Thymus (tissue), 11 donors: ENCODE results near the gene REST. TPM values are rescaled to one million over a fixed set of nuclear protein-coding genes. Genes with fewer than 3 reads are reported as not detected.

Experiments
- DNase-seq, 9 donors: peaks; one replicate each; pipeline ENCODE4 v3.0.0-alpha.2; 2013; ENCODE audit warnings: low spot score in 9 of 9, low read depth in 6 of 9, missing footprints in 1 of 9
- H3K27ac ChIP-seq, 2 donors: one replicate each; pipeline ENCODE4 v1.5.1; 2013; ENCODE audit warnings: control low read depth in 1 of 2, low read depth in 1 of 2, low read length in 1 of 2, mild to moderate bottlenecking in 1 of 2, moderate library complexity in 1 of 2
- H3K27me3 ChIP-seq, 2 donors: one replicate each; pipeline ENCODE4 v1.5.1; 2013; ENCODE audit warnings: low read length in 1 of 2; ENCODE audit not compliant: control insufficient read depth in 2 of 2, insufficient read depth in 1 of 2
- H3K36me3 ChIP-seq, 2 donors: one replicate each; pipeline ENCODE4 v1.5.1; 2013; ENCODE audit warnings: low read length in 1 of 2, mild to moderate bottlenecking in 1 of 2, moderate library complexity in 1 of 2; ENCODE audit not compliant: control insufficient read depth in 2 of 2, insufficient read depth in 2 of 2
- H3K4me1 ChIP-seq, 2 donors: one replicate each; pipeline ENCODE4 v1.5.1; 2013; ENCODE audit warnings: low read length in 2 of 2; ENCODE audit not compliant: control insufficient read depth in 2 of 2, insufficient read depth in 2 of 2
- H3K4me3 ChIP-seq, 2 donors: one replicate each; pipeline ENCODE4 v1.5.1; 2013; ENCODE audit warnings: low read length in 2 of 2, control low read depth in 1 of 2, mild to moderate bottlenecking in 1 of 2
- H3K9me3 ChIP-seq, 2 donors: one replicate each; pipeline ENCODE4 v1.5.1; 2013; ENCODE audit warnings: low read length in 1 of 2, mild to moderate bottlenecking in 1 of 2; ENCODE audit not compliant: control insufficient read depth in 2 of 2, insufficient read depth in 1 of 2
- WGBS: extraction: QIAGEN DNeasy Blood & Tissue Kit; methylation state at CpG from one replicate; pipeline ENCODE4 v1.1.7; 2013; 5-methylcytosine and 5-hydroxymethylcytosine counted together
- polyA plus RNA-seq: library from polyadenylated mRNA; stranded (reverse); fragments of 200-250 nt; gene quantifications from one replicate; pipeline ENCODE4 v1.2.3, GENCODE V29; 2013
- total RNA-seq: library from RNA; stranded (reverse); fragments of 120-200 nt; gene quantifications from one replicate; pipeline ENCODE4 v1.2.4, GENCODE V29; 2013
- donor health status: healthy.

REST gene
- total and polyA plus RNA-seq, 2 donors = 12.4 to 41.3 TPM

DNA sequence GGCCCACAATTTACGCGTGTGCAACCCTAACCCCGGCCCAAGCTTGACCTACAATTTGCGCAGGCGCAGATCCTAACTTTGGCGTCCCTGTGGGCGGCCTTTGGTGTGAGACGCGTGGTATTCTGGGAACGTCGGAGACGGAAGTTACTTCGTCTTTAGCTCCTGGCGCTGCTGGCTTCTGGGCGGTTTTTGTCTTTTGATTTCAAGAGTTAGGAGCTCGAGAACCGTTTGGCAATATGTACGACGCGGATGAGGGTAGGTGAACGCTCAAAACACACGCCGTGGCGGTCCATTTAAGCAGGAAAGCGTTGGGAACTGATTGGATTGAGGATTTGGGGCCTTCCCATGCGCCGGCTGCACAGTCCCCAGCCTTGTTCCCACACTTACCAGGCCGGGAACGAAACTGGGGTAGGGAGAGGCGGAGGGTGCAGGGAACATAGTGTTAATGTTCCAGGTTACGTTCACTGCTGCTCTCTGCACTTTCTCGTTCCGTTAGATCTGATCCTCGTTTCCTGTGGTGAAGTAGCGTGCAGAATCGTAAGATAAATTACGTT lies 71.1 kb downstream of the REST start, which contains the start of gene POLR2B:
Gene POLR2B (plus strand): TSS at position 147 of the 554 bp plus-strand sequence. CDS start 90 bp downstream, at position 237.
- peak; percentile 77 to 94 (median 85) for DNase-seq
- H3K36me3 ChIP-seq = peaks cover 3 to 12% of the 10 kb centered on the region in 2 donors
- peak within 1 kb of the TSS; percentile 75 to 82 for H3K4me3 ChIP-seq
- WGBS = under 1% methylated on average over 37 of the region's 37 CpGs
- H3K9me3 ChIP-seq = no peaks in the 10 kb centered on the region
- no peaks in the 10 kb centered on the region for H3K27me3 ChIP-seq
- H3K4me1 ChIP-seq = peaks cover 22 to 30% of the 10 kb centered on the region in 2 donors
- peak within 1 kb of the TSS; percentile 95 to 99 for H3K27ac ChIP-seq

DNA sequence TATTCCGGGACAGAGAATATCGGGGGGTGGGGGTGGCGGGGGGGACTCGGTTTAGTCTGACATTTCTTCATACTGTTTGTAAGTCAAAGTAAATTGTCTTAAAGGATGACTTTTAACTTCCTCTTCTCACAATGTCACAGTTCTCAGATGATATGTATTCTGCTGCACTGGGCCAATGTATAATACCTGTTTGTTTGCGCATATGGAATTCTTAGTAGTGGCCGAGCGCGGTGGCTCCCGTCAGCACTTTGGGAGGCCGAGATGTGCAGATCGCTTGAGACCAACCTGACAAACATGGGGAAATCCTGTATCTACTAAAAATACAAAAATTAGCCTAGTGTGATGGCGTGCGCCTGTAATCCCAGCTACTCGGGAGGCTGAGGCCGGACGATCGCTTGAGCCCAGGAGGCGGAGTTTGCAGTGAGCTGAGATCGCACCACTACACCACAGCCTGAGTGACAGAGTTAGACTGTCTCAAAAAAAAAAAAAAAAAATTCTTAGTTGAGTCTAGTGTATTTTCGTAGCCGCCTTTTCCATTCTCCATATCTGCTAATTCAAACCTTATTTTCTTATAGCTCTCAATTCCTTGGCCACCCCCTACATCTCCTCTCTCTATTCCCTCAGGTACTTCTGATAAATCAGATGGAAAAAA lies 71.8 kb downstream of the REST start:
- Histone ChIP-seq H3K4me1 (peaks cover 22 to 30% of the 10 kb centered on the region in 2 donors), H3K36me3 (peaks cover 3 to 12% of the 10 kb centered on the region in 2 donors), H3K27me3 (no peaks in the 10 kb centered on the region), H3K27ac (peak overlapping the region; percentile 58 to 95), H3K9me3 (no peaks in the 10 kb centered on the region), H3K4me3 (peak overlapping the region; percentile 75 to 82)
- DNase-seq = peak in 5 of 9 donors; percentile 6 to 47 (median 10)
- 13% methylated on average over 21 of the region's 21 CpGs for WGBS

- H3K4me3 ChIP-seq = no peak overlapping the region
- WGBS = 98% methylated on average over 4 of the region's 4 CpGs
- H3K27me3 ChIP-seq = no peaks in the 10 kb centered on the region
- peaks cover 12 to 18% of the 10 kb centered on the region in 2 donors for H3K4me1 ChIP-seq
- no peak overlapping the region for H3K27ac ChIP-seq
- DNase-seq = no peak
- no peaks in the 10 kb centered on the region for H3K9me3 ChIP-seq
- peaks cover 16 to 19% of the 10 kb centered on the region in 2 donors for H3K36me3 ChIP-seq
Measured at GRCh38 chr4:56981795-56982201, 74.1 kb downstream of the REST start.

- H3K4me1 ChIP-seq = peaks cover 0 to 5% of the 10 kb centered on the region in 2 donors
- DNase-seq = no peak
- no peaks in the 10 kb centered on the region for H3K9me3 ChIP-seq
- H3K27ac ChIP-seq = no peak overlapping the region
- no peaks in the 10 kb centered on the region for H3K27me3 ChIP-seq
- no peak overlapping the region for H3K4me3 ChIP-seq
- peaks cover 25 to 54% of the 10 kb centered on the region in 2 donors for H3K36me3 ChIP-seq
- 94% methylated on average over 1 of the region's 1 CpG for WGBS
Measured at GRCh38 chr4:56986192-56986591, 78.5 kb downstream of the REST start.

GRCh38 chr4:56986952-56987351 lies 79.3 kb downstream of the REST start:
- WGBS = 94% methylated on average over 3 of the region's 3 CpGs
- no peak overlapping the region for H3K4me3 ChIP-seq
- H3K27ac ChIP-seq = no peak overlapping the region
- peaks cover 25 to 50% of the 10 kb centered on the region in 2 donors for H3K36me3 ChIP-seq
- H3K27me3 ChIP-seq = no peaks in the 10 kb centered on the region
- DNase-seq = no peak
- H3K9me3 ChIP-seq = no peaks in the 10 kb centered on the region
- peaks cover 0 to 3% of the 10 kb centered on the region in 2 donors for H3K4me1 ChIP-seq

DNA sequence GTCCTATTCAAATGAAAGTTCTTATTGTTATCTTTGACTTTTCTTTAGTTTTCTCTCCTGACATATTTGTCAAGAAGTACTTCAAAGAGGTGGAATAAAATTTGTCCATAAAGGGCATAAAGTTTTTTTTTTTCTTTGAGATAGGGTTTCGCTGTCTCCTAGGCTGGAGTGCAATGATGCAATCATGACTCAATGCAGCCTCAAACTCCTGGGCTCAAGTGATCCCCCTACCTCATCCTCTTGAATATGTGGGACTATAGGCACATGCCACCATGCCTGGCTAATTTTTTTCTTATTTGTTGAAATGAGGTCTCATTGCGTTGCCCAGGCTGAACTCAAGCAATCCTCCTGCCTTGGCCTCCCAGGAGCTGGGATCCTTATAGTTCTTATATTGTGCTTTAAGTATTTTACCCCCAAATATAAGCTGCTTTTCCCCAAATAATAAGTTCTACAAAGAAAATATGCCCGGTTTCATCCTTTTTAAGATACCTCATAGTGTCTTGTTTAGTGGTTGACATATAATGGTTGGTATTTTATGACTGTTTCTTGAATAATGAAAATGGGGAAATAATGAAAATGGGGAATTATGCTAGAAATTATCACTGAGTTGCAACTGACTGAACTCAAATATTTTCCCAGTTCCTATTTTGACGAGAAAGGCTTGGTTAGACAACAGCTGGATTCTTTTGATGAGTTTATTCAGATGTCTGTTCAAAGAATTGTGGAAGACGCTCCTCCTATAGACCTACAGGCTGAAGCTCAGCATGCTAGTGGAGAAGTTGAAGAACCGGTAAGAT lies 82.6 kb downstream of the REST start:
- no peaks in the 10 kb centered on the region for H3K9me3 ChIP-seq
- H3K36me3 ChIP-seq = peaks cover 16 to 77% of the 10 kb centered on the region in 2 donors
- DNase-seq = no peak
- no peaks in the 10 kb centered on the region for H3K4me1 ChIP-seq
- H3K27ac ChIP-seq = no peak overlapping the region
- 96% methylated on average over 6 of the region's 6 CpGs for WGBS
- H3K27me3 ChIP-seq = no peaks in the 10 kb centered on the region
- no peak overlapping the region for H3K4me3 ChIP-seq

DNA sequence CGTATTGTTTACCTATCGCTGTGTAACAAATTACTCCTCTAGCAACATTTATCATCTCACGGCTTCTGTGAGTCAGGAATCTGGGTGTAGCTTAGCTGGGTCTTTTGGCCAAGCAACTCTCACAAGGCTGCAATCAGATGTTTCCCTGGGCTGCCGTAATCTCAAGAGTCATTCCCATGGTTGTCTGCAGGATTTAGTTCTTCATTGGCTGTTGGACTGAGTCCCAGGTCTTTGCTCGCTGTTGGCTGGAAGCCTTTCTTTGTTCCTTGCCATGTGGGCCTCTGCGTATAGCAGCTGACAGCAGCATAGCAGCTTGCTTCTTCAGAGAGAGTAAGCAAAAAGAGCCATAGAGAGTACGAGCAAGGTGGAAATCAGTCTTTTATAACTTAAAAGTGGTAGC lies 87.8 kb downstream of the REST start:
- no peaks in the 10 kb centered on the region for H3K4me1 ChIP-seq
- no peak overlapping the region for H3K27ac ChIP-seq
- peaks cover 16 to 81% of the 10 kb centered on the region in 2 donors for H3K36me3 ChIP-seq
- no peak overlapping the region for H3K4me3 ChIP-seq
- peak in 1 of 9 donors; percentile 1 for DNase-seq
- 97% methylated on average over 7 of the region's 7 CpGs for WGBS
- no peaks in the 10 kb centered on the region for H3K27me3 ChIP-seq
- no peaks in the 10 kb centered on the region for H3K9me3 ChIP-seq

- Histone ChIP-seq H3K4me3 (no peak overlapping the region), H3K27me3 (no peaks in the 10 kb centered on the region), H3K4me1 (no peaks in the 10 kb centered on the region), H3K36me3 (peaks cover 40 to 85% of the 10 kb centered on the region in 2 donors), H3K27ac (no peak overlapping the region), H3K9me3 (no peaks in the 10 kb centered on the region)
- no peak for DNase-seq
- 100% methylated on average over 1 of the region's 1 CpG for WGBS
Measured at GRCh38 chr4:56999751-57000150, 92.1 kb downstream of the REST start.
